ENCODE measurements around the gene CDC42SE2.

- TF ChIP-seq CTCF (conservative IDR thresholded peaks at IDR 0.05; ENCODE audit: low read length), result no peak
- TF ChIP-seq EZH2phosphoT487 (IDR thresholded peaks at IDR 0.05; ENCODE audit: borderline replicate concordance), result no peak
Observed at GRCh38 chr5:131368866-131369265, 105.0 kb downstream of the CDC42SE2 start.

Measured in Loucy (cell line).